ENCODE results near the gene NR2E1.

The NR2E1 gene

GRCh38 chr6:108193835-108194234 lies 28.0 kb downstream of the NR2E1 start:
- DNase-seq: no peak
- no peak overlapping the region for H2BK120ac ChIP-seq (ENCODE audit: insufficient read depth, low read length, poor library complexity)
- H3K36me3 ChIP-seq (ENCODE audit: control insufficient read depth in 1 of 2, insufficient read depth in 2 of 2, low read length in 2 of 2): no peaks in the 10 kb centered on the region
- no peak overlapping the region for H2AK5ac ChIP-seq (ENCODE audit: low read length)
- WGBS (ENCODE audit: extremely low coverage, insufficient coverage, insufficient read length): no CpG with 5 or more reads among the region's 1 CpG
- H3K9me3 ChIP-seq (ENCODE audit: insufficient read depth, low read depth, low read length): peaks cover 1% of the 10 kb centered on the region
- no peak overlapping the region for H3K14ac ChIP-seq (ENCODE audit: low read length)
- H4K12ac ChIP-seq (ENCODE audit: low read depth, low read length): no peak overlapping the region
- H3K4me1 ChIP-seq (ENCODE audit: control insufficient read depth in 1 of 2, insufficient read depth in 2 of 2, low read length in 2 of 2): no peaks in the 10 kb centered on the region
- H3K4me2 ChIP-seq (ENCODE audit: low read length): no peak overlapping the region
- no peak overlapping the region for H2BK5ac ChIP-seq (ENCODE audit: low read depth, low read length, poor library complexity)
- no peak overlapping the region for H3K27ac ChIP-seq (ENCODE audit: low read depth, low read length)
- no peak overlapping the region for H2BK12ac ChIP-seq (ENCODE audit: low read length)
- H2AFZ ChIP-seq (ENCODE audit: insufficient read depth, low read length, poor library complexity): no peak overlapping the region
- no peaks in the 10 kb centered on the region for H3K27me3 ChIP-seq (ENCODE audit: insufficient read depth, low read length)
- H3K23ac ChIP-seq (ENCODE audit: low read length): no peak overlapping the region
- H3K79me1 ChIP-seq (ENCODE audit: low read length): no peaks in the 10 kb centered on the region
- no peak overlapping the region for H4K8ac ChIP-seq (ENCODE audit: low read depth, low read length)
- H4K91ac ChIP-seq (ENCODE audit: low read depth, low read length): no peak overlapping the region
- H3K4ac ChIP-seq (ENCODE audit: low read depth, low read length): no peak overlapping the region
- no peak overlapping the region for H3K18ac ChIP-seq (ENCODE audit: low read length)
- no peak overlapping the region for H3K4me3 ChIP-seq (ENCODE audit: low read depth, low read length)
- no peak overlapping the region for H3K9ac ChIP-seq (ENCODE audit: low read length)
- H3K79me2 ChIP-seq (ENCODE audit: control insufficient read depth, insufficient read depth, low read length, poor library complexity): no peaks in the 10 kb centered on the region

- DNase-seq: no peak
- peaks cover 1% of the 10 kb centered on the region for H3K9me3 ChIP-seq (ENCODE audit: insufficient read depth, low read depth, low read length)
- H3K27ac ChIP-seq (ENCODE audit: low read depth, low read length): no peak overlapping the region
- no peak overlapping the region for H4K8ac ChIP-seq (ENCODE audit: low read depth, low read length)
- H3K79me1 ChIP-seq (ENCODE audit: low read length): no peaks in the 10 kb centered on the region
- H3K79me2 ChIP-seq (ENCODE audit: control insufficient read depth, insufficient read depth, low read length, poor library complexity): no peaks in the 10 kb centered on the region
- no peak overlapping the region for H2BK120ac ChIP-seq (ENCODE audit: insufficient read depth, low read length, poor library complexity)
- no peak overlapping the region for H3K18ac ChIP-seq (ENCODE audit: low read length)
- H2AFZ ChIP-seq (ENCODE audit: insufficient read depth, low read length, poor library complexity): no peak overlapping the region
- no peak overlapping the region for H4K12ac ChIP-seq (ENCODE audit: low read depth, low read length)
- H4K91ac ChIP-seq (ENCODE audit: low read depth, low read length): no peak overlapping the region
- H3K4me2 ChIP-seq (ENCODE audit: low read length): no peak overlapping the region
- no peaks in the 10 kb centered on the region for H3K36me3 ChIP-seq (ENCODE audit: control insufficient read depth in 1 of 2, insufficient read depth in 2 of 2, low read length in 2 of 2)
- H3K4me3 ChIP-seq (ENCODE audit: low read depth, low read length): no peak overlapping the region
- no peak overlapping the region for H3K23ac ChIP-seq (ENCODE audit: low read length)
- H3K4ac ChIP-seq (ENCODE audit: low read depth, low read length): no peak overlapping the region
- H3K9ac ChIP-seq (ENCODE audit: low read length): no peak overlapping the region
- no peak overlapping the region for H2AK5ac ChIP-seq (ENCODE audit: low read length)
- H3K4me1 ChIP-seq (ENCODE audit: control insufficient read depth in 1 of 2, insufficient read depth in 2 of 2, low read length in 2 of 2): no peaks in the 10 kb centered on the region
- H3K27me3 ChIP-seq (ENCODE audit: insufficient read depth, low read length): no peaks in the 10 kb centered on the region
- no peak overlapping the region for H2BK5ac ChIP-seq (ENCODE audit: low read depth, low read length, poor library complexity)
- H2BK12ac ChIP-seq (ENCODE audit: low read length): no peak overlapping the region
- no CpG with 5 or more reads among the region's 8 CpGs for WGBS (ENCODE audit: extremely low coverage, insufficient coverage, insufficient read length)
- no peak overlapping the region for H3K14ac ChIP-seq (ENCODE audit: low read length)
These were observed 28.7 kb downstream of the NR2E1 start for GRCh38 chr6:108194503-108194902.

GRCh38 chr6:108195209-108195608 lies 29.4 kb downstream of the NR2E1 start:
- Histone ChIP-seq H3K36me3 (ENCODE audit: control insufficient read depth in 1 of 2, insufficient read depth in 2 of 2, low read length in 2 of 2) (no peaks in the 10 kb centered on the region), H3K4me3 (ENCODE audit: low read depth, low read length) (no peak overlapping the region), H2BK12ac (ENCODE audit: low read length) (no peak overlapping the region), H3K9ac (ENCODE audit: low read length) (no peak overlapping the region), H2BK120ac (ENCODE audit: insufficient read depth, low read length, poor library complexity) (no peak overlapping the region), H2AK5ac (ENCODE audit: low read length) (no peak overlapping the region), H3K9me3 (ENCODE audit: insufficient read depth, low read depth, low read length) (peaks cover 1% of the 10 kb centered on the region), H3K79me1 (ENCODE audit: low read length) (no peaks in the 10 kb centered on the region), H3K18ac (ENCODE audit: low read length) (no peak overlapping the region), H3K4me2 (ENCODE audit: low read length) (no peak overlapping the region), H3K27ac (ENCODE audit: low read depth, low read length) (no peak overlapping the region), H2BK5ac (ENCODE audit: low read depth, low read length, poor library complexity) (no peak overlapping the region), H3K79me2 (ENCODE audit: control insufficient read depth, insufficient read depth, low read length, poor library complexity) (no peaks in the 10 kb centered on the region), H4K12ac (ENCODE audit: low read depth, low read length) (no peak overlapping the region), H3K14ac (ENCODE audit: low read length) (no peak overlapping the region), H3K27me3 (ENCODE audit: insufficient read depth, low read length) (no peaks in the 10 kb centered on the region), H3K4me1 (ENCODE audit: control insufficient read depth in 1 of 2, insufficient read depth in 2 of 2, low read length in 2 of 2) (no peaks in the 10 kb centered on the region), H3K23ac (ENCODE audit: low read length) (no peak overlapping the region), H2AFZ (ENCODE audit: insufficient read depth, low read length, poor library complexity) (no peak overlapping the region), H3K4ac (ENCODE audit: low read depth, low read length) (no peak overlapping the region), H4K8ac (ENCODE audit: low read depth, low read length) (no peak overlapping the region), H4K91ac (ENCODE audit: low read depth, low read length) (no peak overlapping the region)
- WGBS (ENCODE audit: extremely low coverage, insufficient coverage, insufficient read length): no CpG with 5 or more reads among the region's 3 CpGs
- no peak for DNase-seq

GRCh38 chr6:108198761-108199498 lies 33.1 kb downstream of the NR2E1 start:
- no CpG with 5 or more reads among the region's 19 CpGs for WGBS (ENCODE audit: extremely low coverage, insufficient coverage, insufficient read length)
- H3K4ac ChIP-seq (ENCODE audit: low read depth, low read length): no peak overlapping the region
- no peaks in the 10 kb centered on the region for H3K79me1 ChIP-seq (ENCODE audit: low read length)
- H2BK12ac ChIP-seq (ENCODE audit: low read length): no peak overlapping the region
- H3K4me2 ChIP-seq (ENCODE audit: low read length): no peak overlapping the region
- no peak overlapping the region for H2BK5ac ChIP-seq (ENCODE audit: low read depth, low read length, poor library complexity)
- no peak overlapping the region for H2AK5ac ChIP-seq (ENCODE audit: low read length)
- H3K18ac ChIP-seq (ENCODE audit: low read length): no peak overlapping the region
- H2BK120ac ChIP-seq (ENCODE audit: insufficient read depth, low read length, poor library complexity): no peak overlapping the region
- H3K23ac ChIP-seq (ENCODE audit: low read length): no peak overlapping the region
- no peak for DNase-seq
- H3K27ac ChIP-seq (ENCODE audit: low read depth, low read length): no peak overlapping the region
- no peak overlapping the region for H3K9ac ChIP-seq (ENCODE audit: low read length)
- no peak overlapping the region for H4K91ac ChIP-seq (ENCODE audit: low read depth, low read length)
- H4K8ac ChIP-seq (ENCODE audit: low read depth, low read length): no peak overlapping the region
- no peak overlapping the region for H3K14ac ChIP-seq (ENCODE audit: low read length)
- H3K4me3 ChIP-seq (ENCODE audit: low read depth, low read length): no peak overlapping the region
- H2AFZ ChIP-seq (ENCODE audit: insufficient read depth, low read length, poor library complexity): no peak overlapping the region
- H3K9me3 ChIP-seq (ENCODE audit: insufficient read depth, low read depth, low read length): peaks cover 1% of the 10 kb centered on the region
- no peaks in the 10 kb centered on the region for H3K27me3 ChIP-seq (ENCODE audit: insufficient read depth, low read length)
- no peaks in the 10 kb centered on the region for H3K79me2 ChIP-seq (ENCODE audit: control insufficient read depth, insufficient read depth, low read length, poor library complexity)
- H3K36me3 ChIP-seq (ENCODE audit: control insufficient read depth in 1 of 2, insufficient read depth in 2 of 2, low read length in 2 of 2): peaks cover 2% of the 10 kb centered on the region in 2 experiments
- H4K12ac ChIP-seq (ENCODE audit: low read depth, low read length): no peak overlapping the region
- H3K4me1 ChIP-seq (ENCODE audit: control insufficient read depth in 1 of 2, insufficient read depth in 2 of 2, low read length in 2 of 2): no peaks in the 10 kb centered on the region

Data from trophoblast cell (in vitro differentiated cells and primary cell).